SJSA1 (cell line): ENCODE measurements around the gene MROH7. TPM values are rescaled to one million over a fixed set of nuclear protein-coding genes. Genes with fewer than 3 reads are reported as not detected.

ENCODE experiments used
- DNase-seq, 2 experiments: peaks; one replicate each; pipeline ENCODE4 v3.0.0-alpha.2; 2015 to 2020; ENCODE audit warnings: low spot score in 2 of 2, low read depth in 1 of 2
- H3K27ac ChIP-seq: fragments of 250-450 bp; sonication (Bioruptor Pico); 2 replicates; pipeline ENCODE4 v1.5.1; 2020; ENCODE audit warnings: mild to moderate bottlenecking, moderate library complexity
- H3K27me3 ChIP-seq: fragments of 250-450 bp; sonication (Bioruptor Pico); replicated peaks from 2 replicates; pipeline ENCODE4 v1.5.1; 2020; ENCODE audit warnings: mild to moderate bottlenecking, moderate library complexity
- H3K36me3 ChIP-seq: fragments of 250-450 bp; sonication (Bioruptor Pico); 2 replicates; pipeline ENCODE4 v1.5.1; 2020; ENCODE audit warnings: mild to moderate bottlenecking
- H3K4me1 ChIP-seq: fragments of 250-450 bp; sonication (Bioruptor Pico); replicated peaks from 2 replicates; pipeline ENCODE4 v1.6.1; 2021; ENCODE audit warnings: mild to moderate bottlenecking
- H3K4me3 ChIP-seq: fragments of 250-450 bp; sonication (Bioruptor Pico); 2 replicates; pipeline ENCODE4 v1.5.1; 2020; ENCODE audit warnings: mild to moderate bottlenecking
- H3K9me3 ChIP-seq: fragments of 250-450 bp; sonication (Bioruptor Pico); replicated peaks from 2 replicates; pipeline ENCODE4 v1.5.1; 2020; ENCODE audit warnings: mild to moderate bottlenecking
- total RNA-seq: library from RNA; depleted of rRNA; stranded (reverse); fragments of >200 nt; shearing (Covaris generic); gene quantifications from 2 replicates; pipeline ENCODE4 v1.2.3, GENCODE V29; 2014

Gene MROH7
- total RNA-seq, 1 experiment from 2014 or later: not detected

GRCh38 chr1:54604572-54605370 lies 36.8 kb upstream of the MROH7 start:
- DNase-seq: no peak
- no peaks in the 10 kb centered on the region for H3K36me3 ChIP-seq
- H3K27ac ChIP-seq: no peak overlapping the region
- no peaks in the 10 kb centered on the region for H3K9me3 ChIP-seq
- no peaks in the 10 kb centered on the region for H3K4me1 ChIP-seq
- no peak overlapping the region for H3K4me3 ChIP-seq
- H3K27me3 ChIP-seq: no peaks in the 10 kb centered on the region

- H3K27me3 ChIP-seq: no peaks in the 10 kb centered on the region
- DNase-seq: no peak
- no peak overlapping the region for H3K27ac ChIP-seq
- H3K36me3 ChIP-seq: no peaks in the 10 kb centered on the region
- H3K4me1 ChIP-seq: no peaks in the 10 kb centered on the region
- H3K9me3 ChIP-seq: no peaks in the 10 kb centered on the region
- H3K4me3 ChIP-seq: no peak overlapping the region
These were observed 35.2 kb upstream of the MROH7 start for GRCh38 chr1:54606096-54606989.

- DNase-seq: no peak
- Histone ChIP-seq H3K36me3 (no peaks in the 10 kb centered on the region), H3K4me3 (no peak overlapping the region), H3K27ac (no peak overlapping the region), H3K27me3 (no peaks in the 10 kb centered on the region), H3K4me1 (no peaks in the 10 kb centered on the region), H3K9me3 (no peaks in the 10 kb centered on the region)
These were observed 34.6 kb upstream of the MROH7 start for GRCh38 chr1:54606990-54607325.

DNA sequence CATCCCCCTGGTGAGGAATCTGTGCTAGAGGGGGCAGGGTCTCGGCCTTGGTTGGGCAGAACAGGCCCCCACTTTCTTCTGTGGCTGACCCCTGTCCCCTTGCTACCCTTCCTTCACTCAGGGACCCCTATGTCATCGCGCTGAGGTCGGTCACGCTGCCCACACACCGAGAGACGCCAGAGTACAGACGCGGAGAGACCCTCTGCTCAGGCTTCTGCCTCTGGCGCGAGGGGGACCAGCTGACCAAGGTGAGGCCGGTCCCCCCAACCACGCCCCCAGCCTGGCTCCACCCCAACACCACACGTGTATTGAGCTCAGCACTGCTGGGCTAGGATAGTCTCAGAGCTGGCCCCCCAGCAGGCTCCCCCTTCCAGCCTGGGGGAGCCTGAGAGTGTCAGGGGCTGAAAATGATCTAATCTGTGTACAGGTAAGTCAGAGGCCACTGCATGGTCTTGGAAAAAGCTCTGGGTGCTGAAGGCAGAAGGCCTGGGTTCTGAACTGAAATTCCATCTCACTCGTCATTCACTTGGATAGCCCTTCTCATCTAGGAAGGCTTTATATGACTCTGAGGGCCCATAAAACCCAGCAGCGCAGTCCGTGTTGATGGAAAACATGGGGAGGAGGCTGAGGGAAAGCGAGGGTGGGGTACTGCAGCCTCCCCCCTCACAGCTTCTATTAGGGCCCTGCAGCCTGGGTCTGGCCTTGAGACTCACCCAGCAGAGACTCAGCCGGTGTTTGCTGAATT lies 33.6 kb upstream of the MROH7 start:
- Histone ChIP-seq H3K4me3 (no peak overlapping the region), H3K27me3 (no peaks in the 10 kb centered on the region), H3K36me3 (no peaks in the 10 kb centered on the region), H3K9me3 (no peaks in the 10 kb centered on the region), H3K27ac (no peak overlapping the region), H3K4me1 (no peaks in the 10 kb centered on the region)
- no peak for DNase-seq

DNA sequence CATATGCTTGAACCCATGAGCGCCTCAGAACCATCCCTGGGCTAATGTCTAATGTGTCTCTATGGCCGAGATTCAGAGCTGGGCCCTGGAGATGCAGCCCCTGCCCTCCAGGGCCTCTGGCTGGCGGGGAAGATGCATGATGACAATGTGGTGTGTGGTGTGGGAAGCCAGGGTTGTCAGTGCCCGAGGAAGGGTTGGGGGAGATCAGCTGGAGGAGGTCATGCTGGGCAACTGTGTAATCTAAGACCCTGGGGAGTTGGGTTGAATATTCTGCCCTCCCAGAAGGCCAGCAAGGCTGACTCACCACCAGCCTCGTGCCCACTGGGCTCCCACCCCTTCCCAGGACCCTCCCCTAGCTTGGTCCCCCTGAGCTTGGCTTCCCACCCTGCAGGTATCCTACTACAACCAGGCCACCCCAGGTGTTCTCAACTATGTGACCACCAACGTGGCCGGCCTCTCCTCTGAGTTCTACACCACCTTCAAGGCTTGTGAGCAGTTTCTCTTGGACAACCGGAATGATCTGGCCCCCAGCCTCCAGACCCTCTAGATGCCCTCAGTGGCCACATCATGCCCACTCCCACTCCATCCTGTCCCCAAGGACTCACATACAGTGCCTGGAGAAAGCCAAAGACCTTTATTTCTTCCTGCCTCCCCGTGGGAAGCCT lies 32.9 kb upstream of the MROH7 start:
- Histone ChIP-seq H3K36me3 (no peaks in the 10 kb centered on the region), H3K4me1 (no peaks in the 10 kb centered on the region), H3K9me3 (no peaks in the 10 kb centered on the region), H3K27me3 (no peaks in the 10 kb centered on the region), H3K4me3 (no peak overlapping the region), H3K27ac (no peak overlapping the region)
- DNase-seq: no peak

GRCh38 chr1:54609301-54609921 lies 32.2 kb upstream of the MROH7 start:
- no peaks in the 10 kb centered on the region for H3K27me3 ChIP-seq
- H3K4me3 ChIP-seq: no peak overlapping the region
- DNase-seq: no peak

DNA sequence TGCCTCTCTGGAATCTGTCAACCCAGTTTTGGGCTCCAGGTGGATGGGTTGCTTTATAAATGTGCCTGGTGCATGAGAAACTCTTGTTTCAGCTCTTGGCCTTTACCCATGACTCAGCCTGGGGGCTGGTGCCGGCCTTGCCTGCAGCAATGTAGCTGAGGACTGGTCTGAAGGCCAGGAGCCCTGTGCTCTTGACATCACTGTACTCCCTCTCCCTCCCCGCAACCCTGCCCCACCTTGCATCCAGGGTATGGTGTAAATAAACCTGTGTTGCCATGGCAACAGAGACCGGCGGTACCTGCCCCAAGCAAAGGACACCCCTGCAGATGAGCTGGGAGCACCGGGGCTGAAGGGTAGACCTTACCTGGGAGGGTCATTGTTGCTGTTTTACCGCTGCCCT lies 31.5 kb upstream of the MROH7 start:
- Histone ChIP-seq H3K4me3 (no peak overlapping the region), H3K27ac (no peak overlapping the region), H3K9me3 (no peaks in the 10 kb centered on the region), H3K36me3 (no peaks in the 10 kb centered on the region), H3K4me1 (no peaks in the 10 kb centered on the region), H3K27me3 (no peaks in the 10 kb centered on the region)
- DNase-seq: no peak

More at GRCh38 chr1:54609301-54609921, 32.2 kb upstream of the MROH7 start:
- H3K4me1 ChIP-seq: no peaks in the 10 kb centered on the region
- H3K9me3 ChIP-seq: no peaks in the 10 kb centered on the region
- no peak overlapping the region for H3K27ac ChIP-seq
- no peaks in the 10 kb centered on the region for H3K36me3 ChIP-seq

DNA sequence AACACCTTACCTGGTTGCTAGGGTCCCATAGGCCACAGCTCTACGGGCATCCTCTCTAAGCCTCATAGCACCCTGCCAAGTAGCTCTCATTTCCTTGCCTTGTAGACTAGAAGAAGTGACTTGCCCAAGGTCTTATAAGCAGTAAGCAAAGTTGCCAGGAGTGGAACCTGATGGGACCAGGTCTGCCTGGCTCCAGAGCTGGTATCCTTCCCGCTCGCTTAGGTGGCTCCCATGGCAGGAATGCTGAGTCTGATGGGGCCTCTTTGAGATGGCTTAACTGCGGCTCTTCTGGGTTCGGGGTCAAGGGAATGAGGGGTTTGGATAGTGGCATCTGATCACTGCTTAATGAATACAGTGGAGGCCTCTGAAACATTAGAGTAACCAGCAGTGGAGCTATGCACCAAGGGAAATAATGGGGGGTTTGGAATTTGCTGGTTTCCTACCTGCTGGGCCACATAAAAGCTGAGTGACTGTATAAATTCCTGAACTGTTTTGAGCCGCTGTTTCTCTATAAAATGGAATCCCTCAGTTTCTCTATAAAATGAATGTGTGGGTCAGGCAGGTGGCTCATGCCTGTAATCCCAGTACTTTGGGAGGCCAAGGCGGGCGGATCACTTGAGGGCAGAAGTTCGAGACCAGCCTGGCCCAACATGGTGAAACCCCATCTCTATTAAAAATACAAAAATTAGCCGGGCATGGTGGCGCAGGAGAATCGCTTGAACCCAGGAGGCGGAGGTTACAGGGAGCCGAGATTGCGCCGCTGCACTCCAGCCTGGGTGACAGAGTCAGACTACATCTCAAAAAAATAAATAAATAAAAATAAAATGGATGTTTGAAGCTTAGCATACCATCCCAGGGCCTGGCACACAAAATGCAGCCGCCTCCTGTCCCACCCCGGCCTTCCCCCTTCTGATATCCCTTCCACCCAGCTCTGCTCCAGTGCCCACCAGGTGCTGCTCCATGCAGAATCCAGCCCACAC lies 30.7 kb upstream of the MROH7 start:
- H3K9me3 ChIP-seq: no peaks in the 10 kb centered on the region
- no peaks in the 10 kb centered on the region for H3K36me3 ChIP-seq
- H3K27ac ChIP-seq: no peak overlapping the region
- no peaks in the 10 kb centered on the region for H3K4me1 ChIP-seq
- H3K27me3 ChIP-seq: no peaks in the 10 kb centered on the region
- no peak for DNase-seq
- no peak overlapping the region for H3K4me3 ChIP-seq

DNA sequence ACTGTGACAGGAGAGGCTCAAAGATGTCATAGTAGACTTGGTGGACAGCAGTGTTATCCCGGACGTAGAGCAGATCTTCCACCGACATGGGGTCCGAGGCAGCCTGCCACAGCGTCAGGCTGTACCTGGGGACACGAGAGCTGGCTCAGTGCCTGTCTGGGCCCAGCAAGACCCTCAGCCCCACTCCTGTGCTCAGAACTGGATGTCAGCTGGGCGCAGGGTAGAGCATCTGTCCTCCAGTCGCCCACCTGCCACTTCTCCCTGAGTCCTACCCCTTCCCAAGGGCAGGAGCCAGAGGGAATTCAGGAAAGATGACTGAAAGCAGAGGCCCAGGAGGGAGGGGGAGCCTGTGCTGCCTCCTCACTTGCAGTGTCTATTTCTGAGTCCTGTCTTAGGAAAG lies 30.0 kb upstream of the MROH7 start:
- no peaks in the 10 kb centered on the region for H3K4me1 ChIP-seq
- H3K4me3 ChIP-seq: no peak overlapping the region
- no peak for DNase-seq
- no peak overlapping the region for H3K27ac ChIP-seq
- no peaks in the 10 kb centered on the region for H3K27me3 ChIP-seq
- H3K9me3 ChIP-seq: no peaks in the 10 kb centered on the region
- H3K36me3 ChIP-seq: no peaks in the 10 kb centered on the region

DNA sequence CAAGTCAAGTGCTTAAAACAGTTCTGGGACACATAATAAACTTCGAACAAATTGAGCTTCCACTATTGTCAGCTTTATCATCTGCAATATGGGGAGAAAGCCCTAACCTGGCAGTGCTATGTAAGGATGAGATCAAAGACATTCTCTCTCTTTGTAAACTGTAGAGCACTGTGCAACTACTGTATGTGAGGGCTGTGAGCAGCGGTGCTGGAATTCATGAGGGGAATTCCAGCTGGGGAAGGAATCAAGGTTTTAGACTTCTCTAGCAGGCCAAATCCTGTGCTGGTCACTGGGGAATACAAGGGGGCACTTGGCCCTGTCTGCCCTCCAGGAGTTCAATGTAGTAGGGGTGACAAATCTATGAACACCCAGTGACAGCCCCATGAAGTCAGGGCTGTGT lies 27.6 kb upstream of the MROH7 start:
- no peak for DNase-seq
- Histone ChIP-seq H3K27me3 (no peaks in the 10 kb centered on the region; the same call in 1 of the 2 replicates), H3K4me1 (no peaks in the 10 kb centered on the region), H3K36me3 (no peaks in the 10 kb centered on the region), H3K9me3 (no peaks in the 10 kb centered on the region), H3K4me3 (no peak overlapping the region), H3K27ac (no peak overlapping the region)

DNA sequence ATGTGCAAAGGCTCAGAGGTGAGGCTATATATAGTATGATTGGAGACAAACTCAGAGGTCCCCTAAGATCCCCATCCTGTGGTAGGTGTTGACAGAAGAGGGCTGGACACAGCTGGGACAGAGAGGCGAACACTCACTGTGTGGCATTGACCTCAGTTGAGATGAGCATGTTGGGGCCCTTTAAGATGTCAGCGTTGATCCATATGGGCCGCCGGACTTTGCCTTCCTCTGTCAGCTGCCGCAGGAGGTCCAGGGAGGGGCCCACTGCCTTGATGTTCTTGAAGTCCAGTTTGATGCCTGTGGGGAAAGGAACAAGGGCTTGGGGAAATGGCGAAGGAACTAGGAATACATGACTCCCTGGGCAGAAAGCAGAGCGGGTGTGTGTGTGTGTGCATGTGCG lies 27.0 kb upstream of the MROH7 start:
- no peak for DNase-seq
- Histone ChIP-seq H3K27ac (no peak overlapping the region), H3K4me3 (no peak overlapping the region), H3K36me3 (no peaks in the 10 kb centered on the region), H3K4me1 (no peaks in the 10 kb centered on the region), H3K27me3 (no peaks in the 10 kb centered on the region; the same call in 1 of the 2 replicates), H3K9me3 (no peaks in the 10 kb centered on the region)

- H3K36me3 ChIP-seq: no peaks in the 10 kb centered on the region
- no peaks in the 10 kb centered on the region for H3K4me1 ChIP-seq
- no peak overlapping the region for H3K27ac ChIP-seq
- no peaks in the 10 kb centered on the region for H3K9me3 ChIP-seq
- no peak overlapping the region for H3K4me3 ChIP-seq
- no peak for DNase-seq
- H3K27me3 ChIP-seq: no peaks in the 10 kb centered on the region; the same call in 1 of the 2 replicates
These were observed 25.9 kb upstream of the MROH7 start for GRCh38 chr1:54615531-54616279.
